ENCODE data around the gene SCLT1. TPM values are rescaled to one million over a fixed set of nuclear protein-coding genes. Genes with fewer than 3 reads are reported as not detected.

The SCLT1 gene
- total and polyA plus RNA-seq, 2 of the 13 experiments (the other 11 are each of a cell fraction or from before 2014, with no cell fraction given) = 1.5 to 8.7 TPM

DNA sequence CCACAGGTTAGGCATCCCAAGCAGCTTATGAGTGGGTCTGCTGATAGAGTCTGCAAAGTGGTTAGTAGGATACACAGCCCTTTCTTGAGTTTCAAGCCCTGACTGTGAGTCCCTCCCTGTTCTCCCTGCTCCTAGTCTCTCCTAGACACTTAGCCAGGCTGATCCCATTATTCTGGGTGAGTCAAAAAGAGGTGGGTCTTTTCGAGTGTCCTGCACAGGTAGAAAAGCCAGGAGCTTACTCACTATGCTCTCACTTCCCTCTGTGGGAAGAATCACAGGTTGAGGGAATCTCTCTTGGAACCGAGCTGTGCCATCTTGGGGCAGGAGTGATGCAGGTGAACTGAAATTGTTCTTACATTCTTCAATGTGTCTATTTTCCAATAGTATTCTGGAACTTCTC, 29.7 kb downstream of the SCLT1 start:
- H4K20me1 ChIP-seq (ENCODE audit: insufficient read depth, low read length) = no peaks in the 10 kb centered on the region
- H3K79me2 ChIP-seq (ENCODE audit: insufficient read depth, low read length) = no peaks in the 10 kb centered on the region
- no peak overlapping the region for H3K27ac ChIP-seq (ENCODE audit: extremely low read length, insufficient read depth, low read length)
- ChIA-PET CTCF (ENCODE audit: low intra/inter-chr PET ratio, low total read pairs) (no interaction called here), POLR2A (no interaction called here)
- ATAC-seq (no peak), DNase-seq (ENCODE audit: low spot score) (no peak), FAIRE-seq (no peak)
- no peak overlapping the region for H3K9ac ChIP-seq (ENCODE audit: insufficient read depth, low read depth, low read length)
- no peak overlapping the region for H3K4me3 ChIP-seq (replicated peaks in 1 of 3; ENCODE audit: insufficient read depth in 1 of 3, low read depth in 2 of 3, low read length in 3 of 3)
- no peak overlapping the region for H3K4me2 ChIP-seq (ENCODE audit: low read depth, low read length)
- no peaks in the 10 kb centered on the region for H3K4me1 ChIP-seq (ENCODE audit: insufficient read depth, low read length)
- no peaks in the 10 kb centered on the region for H3K27me3 ChIP-seq (ENCODE audit: control insufficient read depth in 1 of 2, insufficient read depth in 2 of 2, low read length in 2 of 2)
- no peaks in the 10 kb centered on the region for H3K36me3 ChIP-seq (replicated peaks in 1 of 2; ENCODE audit: control insufficient read depth in 1 of 2, insufficient read depth in 2 of 2, low read length in 2 of 2)
- in situ Hi-C loops (cut with HindIII; ENCODE audit: extremely low pct_ligation_motif_present, low pct_unique_long_range_greater_than_20kb) (no loop called here), intact Hi-C loops (cut with micrococcal nuclease; ENCODE audit: unreplicated experiment) (no loop called here)
- no peak overlapping the region for H2AFZ ChIP-seq (ENCODE audit: low read length)
- 82% methylated on average over 2 of the region's 2 CpGs for WGBS (ENCODE audit: low lambda C conversion rate)
- H3K9me3 ChIP-seq (ENCODE audit: low read length) = peaks cover 51% of the 10 kb centered on the region
- no TSS peak for BruUV-seq (replicated peaks)
- TF ChIP-seq THYN1 (CRISPR knock-in tag; IDR thresholded peaks at IDR 0.05; ENCODE audit: borderline replicate concordance, low read depth) (no peak), ZNF703 (CRISPR knock-in tag; IDR thresholded peaks at IDR 0.05; ENCODE audit: borderline replicate concordance) (no peak), CBFB (CRISPR knock-in tag; IDR thresholded peaks at IDR 0.05) (no peak), EED (CRISPR knock-in tag; IDR thresholded peaks at IDR 0.05) (no peak), ZNF431 (CRISPR knock-in tag; IDR thresholded peaks at IDR 0.05; ENCODE audit: borderline replicate concordance, low read depth) (no peak), ZNF747 (CRISPR knock-in tag; IDR thresholded peaks at IDR 0.05; ENCODE audit: borderline replicate concordance) (no peak), SNAPC2 (CRISPR knock-in tag; IDR thresholded peaks at IDR 0.05) (no peak), TEAD2 (CRISPR knock-in tag; IDR thresholded peaks at IDR 0.05) (no peak), IKZF4 (CRISPR knock-in tag; IDR thresholded peaks at IDR 0.05; ENCODE audit: borderline replicate concordance, low read depth, not compliant biosample characterization) (no peak), HOXD1 (CRISPR knock-in tag; IDR thresholded peaks at IDR 0.05) (no peak), PPARG (CRISPR knock-in tag; conservative IDR thresholded peaks at IDR 0.05) (no peak), TOPORS (CRISPR knock-in tag; IDR thresholded peaks at IDR 0.05) (no peak), ZNF343 (CRISPR knock-in tag; IDR thresholded peaks at IDR 0.05) (no peak), JARID2 (CRISPR knock-in tag; IDR thresholded peaks at IDR 0.05; ENCODE audit: insufficient replicate concordance) (no peak), ETV6 (CRISPR knock-in tag; conservative IDR thresholded peaks at IDR 0.05) (no peak), AKAP8 (CRISPR knock-in tag; IDR thresholded peaks at IDR 0.05) (no peak), ZNF564 (CRISPR knock-in tag; IDR thresholded peaks at IDR 0.05) (no peak)
- TF ChIP-seq, protein P1, sequence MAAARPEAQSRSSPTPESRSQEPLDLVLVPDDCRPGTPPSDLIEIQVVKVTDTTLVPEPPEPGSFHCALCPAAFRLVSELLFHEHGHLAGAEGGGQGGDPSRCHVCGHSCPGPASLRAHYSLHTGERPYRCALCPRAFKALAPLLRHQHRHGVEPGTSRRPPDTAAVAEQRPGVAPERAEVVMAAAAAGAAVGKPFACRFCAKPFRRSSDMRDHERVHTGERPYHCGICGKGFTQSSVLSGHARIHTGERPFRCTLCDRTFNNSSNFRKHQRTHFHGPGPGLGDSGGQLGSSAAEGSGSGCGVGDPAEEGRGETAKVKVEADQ (CRISPR knock-in tag; IDR thresholded peaks at IDR 0.05; ENCODE audit: borderline replicate concordance) = no peak
- TF ChIP-seq, protein P2, sequence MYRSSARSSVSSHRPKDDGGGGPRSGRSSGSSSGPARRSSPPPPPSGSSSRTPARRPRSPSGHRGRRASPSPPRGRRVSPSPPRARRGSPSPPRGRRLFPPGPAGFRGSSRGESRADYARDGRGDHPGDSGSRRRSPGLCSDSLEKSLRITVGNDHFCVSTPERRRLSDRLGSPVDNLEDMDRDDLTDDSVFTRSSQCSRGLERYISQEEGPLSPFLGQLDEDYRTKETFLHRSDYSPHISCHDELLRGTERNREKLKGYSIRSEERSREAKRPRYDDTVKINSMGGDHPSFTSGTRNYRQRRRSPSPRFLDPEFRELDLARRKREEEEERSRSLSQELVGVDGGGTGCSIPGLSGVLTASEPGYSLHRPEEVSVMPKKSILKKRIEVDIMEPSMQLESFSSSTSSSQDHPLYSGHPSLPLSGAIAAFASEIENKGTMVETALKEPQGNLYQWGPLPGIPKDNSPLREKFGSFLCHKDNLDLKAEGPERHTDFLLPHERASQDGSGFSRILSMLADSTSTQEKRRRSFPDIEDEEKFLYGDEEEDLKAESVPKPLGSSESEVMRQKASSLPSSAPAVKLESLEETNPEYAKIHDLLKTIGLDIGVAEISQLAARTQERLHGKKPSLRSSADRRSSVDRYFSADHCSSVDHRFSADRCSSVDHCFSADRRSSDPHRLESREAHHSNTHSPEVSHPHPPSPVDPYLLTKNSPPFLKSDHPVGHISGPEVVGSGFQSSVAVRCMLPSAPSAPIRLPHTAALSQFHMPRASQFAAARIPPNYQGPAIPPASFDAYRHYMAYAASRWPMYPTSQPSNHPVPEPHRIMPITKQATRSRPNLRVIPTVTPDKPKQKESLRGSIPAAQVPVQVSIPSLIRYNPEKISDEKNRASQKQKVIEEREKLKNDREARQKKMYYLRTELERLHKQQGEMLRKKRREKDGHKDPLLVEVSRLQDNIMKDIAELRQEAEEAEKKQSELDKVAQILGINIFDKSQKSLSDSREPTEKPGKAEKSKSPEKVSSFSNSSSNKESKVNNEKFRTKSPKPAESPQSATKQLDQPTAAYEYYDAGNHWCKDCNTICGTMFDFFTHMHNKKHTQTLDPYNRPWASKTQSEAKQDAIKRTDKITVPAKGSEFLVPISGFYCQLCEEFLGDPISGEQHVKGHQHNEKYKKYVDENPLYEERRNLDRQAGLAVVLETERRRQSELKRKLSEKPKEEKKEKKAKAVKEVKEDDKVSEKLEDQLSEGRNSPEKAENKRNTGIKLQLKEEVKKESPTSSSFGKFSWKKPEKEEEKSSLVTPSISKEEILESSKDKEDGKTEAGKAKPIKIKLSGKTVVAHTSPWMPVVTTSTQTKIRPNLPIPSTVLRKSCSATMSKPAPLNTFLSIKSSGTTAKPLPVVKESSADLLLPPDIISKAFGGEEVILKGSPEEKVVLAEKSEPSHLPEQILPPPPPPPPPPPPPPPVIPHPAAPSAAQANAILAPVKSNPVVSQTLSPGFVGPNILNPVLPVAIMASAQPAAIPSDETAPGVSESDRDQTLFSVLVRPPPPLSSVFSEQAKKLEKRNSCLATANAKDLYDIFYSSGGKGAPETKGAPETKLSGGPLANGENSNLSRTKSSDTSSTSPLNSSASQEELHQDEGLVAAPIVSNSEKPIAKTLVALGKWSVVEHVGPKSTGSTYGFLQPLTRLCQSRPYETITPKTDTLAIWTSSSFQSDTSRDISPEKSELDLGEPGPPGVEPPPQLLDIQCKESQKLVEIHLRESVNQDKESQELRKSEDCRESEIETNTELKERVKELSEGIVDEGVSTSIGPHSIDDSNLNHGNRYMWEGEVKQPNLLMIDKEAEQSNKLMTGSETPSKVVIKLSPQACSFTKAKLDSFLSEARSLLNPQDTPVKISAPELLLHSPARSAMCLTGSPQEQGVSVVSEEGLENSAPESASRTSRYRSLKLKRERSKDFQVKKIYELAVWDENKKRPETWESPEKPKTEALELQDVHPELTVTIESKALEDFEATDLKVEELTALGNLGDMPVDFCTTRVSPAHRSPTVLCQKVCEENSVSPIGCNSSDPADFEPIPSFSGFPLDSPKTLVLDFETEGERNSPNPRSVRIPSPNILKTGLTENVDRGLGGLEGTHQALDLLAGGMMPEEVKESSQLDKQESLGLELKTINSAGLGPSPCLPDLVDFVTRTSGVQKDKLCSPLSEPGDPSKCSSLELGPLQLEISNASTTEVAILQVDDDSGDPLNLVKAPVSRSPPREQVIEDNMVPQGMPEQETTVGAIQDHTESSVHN (CRISPR knock-in tag; IDR thresholded peaks at IDR 0.05) = no peak

All from HepG2 (cell line).